Astrocyte (in vitro differentiated cells and primary cell): ENCODE results near the gene KCNG1. TPM values are rescaled to one million over a fixed set of nuclear protein-coding genes. Genes with fewer than 3 reads are reported as not detected.

Experiments used
- DNase-seq: peaks from one replicate; pipeline ENCODE4 v3.0.0-alpha.2; 2010; ENCODE audit warnings: low read depth
- FAIRE-seq: peaks from 2 replicates; lab custom pipeline; 2011; peaks lifted over from hg19 to GRCh38; lab: Jason Lieb, UNC
- H2AFZ ChIP-seq: 2 replicates; pipeline ENCODE4 v1.6.0; 2012; ENCODE audit warnings: low read depth, low read length, inconsistent platforms
- H3K27ac ChIP-seq: 2 replicates; pipeline ENCODE4 v1.5.1; 2011; ENCODE audit warnings: low read depth, low read length, inconsistent platforms
- H3K27me3 ChIP-seq: 2 replicates; pipeline ENCODE4 v1.6.0; 2011; ENCODE audit warnings: low read length, inconsistent platforms; ENCODE audit not compliant: insufficient read depth
- H3K36me3 ChIP-seq: 2 replicates; pipeline ENCODE4 v1.5.1; 2011; ENCODE audit warnings: low read length, inconsistent platforms; ENCODE audit not compliant: insufficient read depth
- H3K4me1 ChIP-seq: 2 replicates; pipeline ENCODE4 v1.5.1; 2011; ENCODE audit warnings: low read length, inconsistent platforms; ENCODE audit not compliant: insufficient read depth
- H3K4me2 ChIP-seq: 2 replicates; pipeline ENCODE4 v1.6.0; 2012; ENCODE audit warnings: low read length, inconsistent platforms
- H3K4me3 ChIP-seq: 2 replicates; pipeline ENCODE4 v1.5.1; 2011; ENCODE audit warnings: low read depth, mild to moderate bottlenecking, low read length, inconsistent platforms; ENCODE audit not compliant: insufficient read depth
- H3K79me2 ChIP-seq: 2 replicates; pipeline ENCODE4 v1.6.0; 2012; ENCODE audit warnings: mild to moderate bottlenecking, low read length, inconsistent platforms; ENCODE audit not compliant: insufficient read depth
- H3K9ac ChIP-seq: 2 replicates; pipeline ENCODE4 v1.6.0; 2012; ENCODE audit warnings: mild to moderate bottlenecking, low read length, inconsistent platforms
- H3K9me3 ChIP-seq: 2 replicates; pipeline ENCODE4 v1.5.1; 2012; ENCODE audit warnings: low read depth, mild to moderate bottlenecking, low read length, inconsistent platforms; ENCODE audit not compliant: insufficient read depth
- H4K20me1 ChIP-seq: 2 replicates; pipeline ENCODE4 v1.6.0; 2012; ENCODE audit warnings: low read length, inconsistent platforms; ENCODE audit not compliant: insufficient read depth
- H3K27ac Mint-ChIP-seq: one replicate; pipeline ENCODE4 v1.8.0; 2021; ENCODE audit warnings: mild to moderate bottlenecking, mixed read lengths; ENCODE audit not compliant: unreplicated experiment
- H3K27me3 Mint-ChIP-seq: one replicate; pipeline ENCODE4 v1.8.0; 2021; ENCODE audit warnings: low read depth, mixed read lengths; ENCODE audit not compliant: unreplicated experiment
- H3K36me3 Mint-ChIP-seq: one replicate; pipeline ENCODE4 v1.8.0; 2021; ENCODE audit warnings: low read depth, mixed read lengths; ENCODE audit not compliant: unreplicated experiment
- H3K4me1 Mint-ChIP-seq: one replicate; pipeline ENCODE4 v1.8.0; 2021; ENCODE audit warnings: low read depth, mixed read lengths; ENCODE audit not compliant: unreplicated experiment
- H3K4me3 Mint-ChIP-seq: one replicate; pipeline ENCODE4 v1.8.0; 2021; ENCODE audit warnings: mild to moderate bottlenecking, moderate library complexity, mixed read lengths; ENCODE audit not compliant: unreplicated experiment
- H3K9me3 Mint-ChIP-seq: one replicate; pipeline ENCODE4 v1.8.0; 2021; ENCODE audit warnings: mild to moderate bottlenecking, mixed read lengths; ENCODE audit not compliant: unreplicated experiment
- CTCF ChIP-seq: IDR thresholded peaks from 2 replicates; pipeline ENCODE4 v1.5.1; 2011; ENCODE audit warnings: low read depth, mild to moderate bottlenecking, inconsistent platforms, low read length, moderate library complexity; ENCODE audit not compliant: insufficient read depth
- EZH2 ChIP-seq: IDR thresholded peaks from 2 replicates; pipeline ENCODE4 v1.6.1; 2012; ENCODE audit warnings: mild to moderate bottlenecking, low read length, inconsistent platforms; ENCODE audit not compliant: insufficient read depth
- total RNA-seq: library from RNA; stranded (reverse); gene quantifications from 2 replicates; pipeline ENCODE4 v1.2.1, GENCODE V29; 2021

The KCNG1 gene
- total RNA-seq, 1 donor from 2014 or later = 45.9 TPM

- Histone ChIP-seq H3K4me2 (peak overlapping the region; percentile 30), H3K9ac (no peak overlapping the region), H3K4me1 (peaks cover 14% of the 10 kb centered on the region), H3K27ac (no peak overlapping the region), H3K9me3 (no peaks in the 10 kb centered on the region), H4K20me1 (no peaks in the 10 kb centered on the region), H3K36me3 (no peaks in the 10 kb centered on the region), H3K27me3 (peaks cover under 1% of the 10 kb centered on the region), H3K79me2 (no peaks in the 10 kb centered on the region), H3K4me3 (no peak overlapping the region), H2AFZ (no peak overlapping the region)
- H3K27me3 Mint-ChIP-seq = peaks cover 53% of the 10 kb centered on the region
- H3K9me3 Mint-ChIP-seq = peaks cover 13% of the 10 kb centered on the region
- H3K4me1 Mint-ChIP-seq = peaks cover 10% of the 10 kb centered on the region
- no peak overlapping the region for H3K27ac Mint-ChIP-seq
- no peak for FAIRE-seq
- H3K4me3 Mint-ChIP-seq = no peak overlapping the region
- H3K36me3 Mint-ChIP-seq = no peaks in the 10 kb centered on the region
- TF ChIP-seq EZH2 (no peak), CTCF (no peak)
- DNase-seq = peak; percentile 83
These were observed 37.0 kb upstream of the KCNG1 start for GRCh38 chr20:51059862-51060261.

GRCh38 chr20:51058017-51058416 is 35.1 kb upstream of the KCNG1 start:
- Mint-ChIP-seq H3K27me3 (peaks cover 59% of the 10 kb centered on the region), H3K36me3 (peaks cover 3% of the 10 kb centered on the region), H3K27ac (no peak overlapping the region), H3K4me1 (peaks cover 10% of the 10 kb centered on the region), H3K9me3 (peaks cover 18% of the 10 kb centered on the region), H3K4me3 (no peak overlapping the region)
- H2AFZ ChIP-seq = no peak overlapping the region
- H3K4me1 ChIP-seq = peaks cover 14% of the 10 kb centered on the region
- H3K79me2 ChIP-seq = no peaks in the 10 kb centered on the region
- FAIRE-seq = no peak
- H3K4me3 ChIP-seq = no peak overlapping the region
- no peaks in the 10 kb centered on the region for H3K9me3 ChIP-seq
- DNase-seq = no peak
- peaks cover 12% of the 10 kb centered on the region for H3K27me3 ChIP-seq
- H4K20me1 ChIP-seq = no peaks in the 10 kb centered on the region
- H3K36me3 ChIP-seq = no peaks in the 10 kb centered on the region
- TF ChIP-seq EZH2 = no peak
- no peak for TF ChIP-seq CTCF
- H3K4me2 ChIP-seq = no peak overlapping the region
- H3K27ac ChIP-seq = no peak overlapping the region
- H3K9ac ChIP-seq = no peak overlapping the region

GRCh38 chr20:51054233-51054632 is 31.3 kb upstream of the KCNG1 start:
- Mint-ChIP-seq H3K4me1 (no peaks in the 10 kb centered on the region), H3K27me3 (peaks cover 76% of the 10 kb centered on the region), H3K9me3 (peaks cover 9% of the 10 kb centered on the region), H3K4me3 (no peak overlapping the region), H3K36me3 (peaks cover 3% of the 10 kb centered on the region), H3K27ac (no peak overlapping the region)
- no peak for TF ChIP-seq CTCF
- no peak for TF ChIP-seq EZH2
- Histone ChIP-seq H3K4me2 (no peak overlapping the region), H3K9me3 (no peaks in the 10 kb centered on the region), H3K9ac (no peak overlapping the region), H3K27me3 (peaks cover 22% of the 10 kb centered on the region), H3K36me3 (no peaks in the 10 kb centered on the region), H2AFZ (no peak overlapping the region), H3K27ac (no peak overlapping the region), H3K4me3 (no peak overlapping the region), H4K20me1 (no peaks in the 10 kb centered on the region), H3K4me1 (no peaks in the 10 kb centered on the region), H3K79me2 (no peaks in the 10 kb centered on the region)
- no peak for FAIRE-seq
- no peak for DNase-seq
